GM23248 (cell line): ENCODE data around the gene MKS1.

Source experiments
- EZH2 ChIP-seq: fragments of 200-600 bp; sonication (generic); IDR thresholded peaks from 2 replicates; pipeline ENCODE4 v1.6.1; 2018; ENCODE audit warnings: antibody characterized with exemption, mild to moderate bottlenecking; ENCODE audit not compliant: insufficient read depth, poor library complexity, severe bottlenecking
- EZH2phosphoT487 ChIP-seq: fragments of 200-600 bp; sonication (generic); IDR thresholded peaks from 2 replicates; pipeline ENCODE4 v1.6.1; 2018; ENCODE audit warnings: antibody characterized with exemption, moderate library complexity, mild to moderate bottlenecking, low read depth; ENCODE audit not compliant: insufficient read depth

DNA sequence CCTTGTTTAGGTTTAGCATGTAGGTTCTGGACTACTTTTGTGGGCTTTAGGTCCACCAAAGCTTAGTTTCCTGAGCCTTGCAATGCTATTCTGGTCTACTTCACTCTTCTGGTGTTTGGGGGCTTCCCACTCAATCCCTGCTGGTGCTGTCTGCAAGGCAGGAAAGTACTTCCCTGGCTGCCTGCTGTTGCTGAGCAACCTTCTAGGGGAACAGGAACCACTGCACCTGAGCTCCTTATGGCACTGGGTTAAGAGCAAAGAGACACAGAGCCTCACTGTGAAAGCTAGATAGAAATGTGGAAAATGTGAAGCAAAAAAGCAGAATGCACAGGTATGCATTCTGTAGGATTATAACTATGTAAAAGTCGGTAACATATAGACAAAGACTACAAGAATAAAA lies 44.7 kb upstream of the MKS1 start:
- TF ChIP-seq EZH2 = no peak
- TF ChIP-seq EZH2phosphoT487 = no peak
